NCI-H1105 (cell line): ENCODE results near the gene KRT78.

Experiments used
- DNase-seq: peaks from one replicate; lab custom pipeline; 2025; lab: John Stamatoyannopoulos, UW

KRT78 gene

GRCh38 chr12:52812073-52812400, 36.8 kb downstream of the KRT78 start:
- DNase-seq: no peak

- DNase-seq: no peak
These were observed 37.4 kb downstream of the KRT78 start for GRCh38 chr12:52811191-52812072.

GRCh38 chr12:52810554-52810953, 38.2 kb downstream of the KRT78 start:
- no peak for DNase-seq

DNA sequence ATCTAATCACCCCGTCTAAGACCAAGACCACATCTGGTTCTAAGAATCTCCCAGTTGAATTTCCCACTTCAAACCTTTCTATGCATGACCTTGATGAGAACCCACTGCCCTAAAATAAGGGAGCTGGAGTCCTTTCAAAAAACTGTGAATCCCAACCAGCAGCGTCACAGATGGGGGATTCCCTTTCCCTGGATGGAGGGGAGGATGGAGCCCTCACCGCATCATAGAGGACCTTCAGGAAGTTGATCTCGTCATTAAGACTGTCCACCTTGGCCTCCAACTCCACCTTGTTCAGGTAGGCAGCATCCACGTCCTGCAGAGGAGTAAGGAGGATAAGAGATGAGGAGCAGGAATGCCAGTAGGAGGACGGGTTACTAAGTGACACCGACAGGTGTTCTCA, 39.6 kb downstream of the KRT78 start:
- no peak for DNase-seq

- no peak for DNase-seq
These were observed 40.1 kb downstream of the KRT78 start for GRCh38 chr12:52808573-52809160.

GRCh38 chr12:52807544-52808470, 41.0 kb downstream of the KRT78 start:
- DNase-seq: no peak

DNA sequence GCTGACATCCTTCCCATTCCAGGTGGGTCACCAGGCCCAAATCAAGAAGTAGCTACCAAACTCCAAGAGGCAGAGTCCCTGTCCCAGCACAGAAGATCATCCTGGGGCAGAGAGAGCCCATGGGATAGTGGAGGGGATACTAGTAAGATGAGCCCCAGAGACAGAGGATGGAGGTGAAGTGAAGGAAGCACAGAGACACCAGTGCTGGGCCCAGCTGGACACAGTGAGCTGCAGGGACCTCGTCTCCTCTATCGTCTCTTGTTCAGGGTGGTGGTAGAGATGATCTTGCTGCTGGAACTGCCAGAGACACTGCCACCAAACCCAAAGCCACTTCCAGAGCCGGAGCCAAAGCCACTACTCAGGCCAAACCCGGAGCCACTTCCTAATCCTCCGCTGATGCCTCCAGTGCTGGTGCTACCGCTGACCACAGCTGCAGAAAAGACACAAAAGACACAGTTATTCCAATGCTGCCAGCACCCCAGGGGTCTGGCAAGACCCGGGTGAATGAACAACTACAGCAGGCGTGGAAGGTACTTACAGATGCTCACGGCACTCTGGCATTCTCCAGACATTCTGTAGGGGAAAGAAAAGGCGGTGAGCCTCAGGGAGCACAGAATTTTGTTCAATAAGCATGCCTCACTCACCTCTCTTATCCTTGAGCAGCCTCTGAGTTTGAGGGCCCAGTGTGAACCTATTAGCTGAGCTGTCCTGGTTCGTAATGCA, 41.8 kb downstream of the KRT78 start:
- no peak for DNase-seq

GRCh38 chr12:52806169-52806811, 42.5 kb downstream of the KRT78 start:
- DNase-seq: no peak

DNA sequence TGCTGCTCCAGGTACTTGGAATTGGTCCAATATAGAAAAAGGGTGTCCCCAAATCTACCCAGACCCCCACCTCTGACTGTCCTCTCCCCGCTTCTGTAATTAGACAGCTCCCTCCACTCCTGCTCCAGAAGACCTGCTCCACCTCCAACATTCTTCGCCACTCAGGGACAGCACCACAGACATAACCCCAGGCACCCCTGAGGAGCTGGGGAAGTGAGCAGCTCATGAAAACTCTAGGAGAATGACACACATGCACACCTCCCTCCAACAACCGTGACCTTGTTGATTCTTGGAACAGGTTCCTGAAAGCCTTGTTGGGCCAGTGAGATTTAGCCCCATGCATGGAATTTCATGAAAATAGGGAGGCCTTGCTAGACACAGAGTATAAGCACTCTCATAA, 43.1 kb downstream of the KRT78 start:
- no peak for DNase-seq

DNA sequence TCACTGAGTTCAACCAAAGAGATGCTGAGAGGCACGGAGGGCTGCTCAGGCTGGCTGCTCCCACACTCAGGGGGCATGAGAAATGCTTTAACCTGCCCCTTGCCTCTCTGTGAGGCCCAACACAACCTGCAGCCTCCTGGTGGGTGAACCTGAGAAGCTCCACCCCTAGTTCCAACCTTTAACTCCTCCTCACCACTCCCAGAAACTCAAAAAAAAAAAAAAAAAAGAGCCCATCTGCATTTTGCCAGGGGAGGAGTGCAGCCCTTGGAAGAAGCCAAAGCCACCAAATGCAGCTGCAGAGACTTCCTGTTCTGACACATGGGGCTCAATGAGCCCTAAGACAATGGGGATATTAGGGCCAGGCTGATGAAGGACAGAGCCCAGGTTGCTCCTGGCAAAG, 43.8 kb downstream of the KRT78 start:
- no peak for DNase-seq

GRCh38 chr12:52802442-52802841, 46.4 kb downstream of the KRT78 start:
- DNase-seq: no peak

DNA sequence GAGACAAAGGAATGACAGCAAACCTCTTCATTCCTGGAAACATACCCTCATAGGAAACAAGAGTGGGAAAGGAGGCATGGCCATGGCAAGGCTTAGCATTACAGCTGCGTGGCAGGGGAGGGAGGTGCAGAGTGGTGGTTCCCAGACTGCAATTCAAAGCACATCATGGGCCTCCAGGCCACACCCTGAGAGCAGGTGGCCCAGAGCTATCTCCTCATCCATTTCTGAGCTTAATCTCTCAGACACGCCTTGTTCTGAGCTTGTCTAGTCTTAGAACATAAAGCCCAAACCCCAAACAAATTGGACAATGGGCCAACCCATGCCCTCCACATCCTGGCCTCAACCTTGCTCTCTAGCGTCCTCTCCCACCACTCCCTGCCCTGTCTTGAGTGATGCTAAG, 47.0 kb downstream of the KRT78 start:
- no peak for DNase-seq

- DNase-seq: no peak
These were observed 48.4 kb downstream of the KRT78 start for GRCh38 chr12:52800259-52800917.

- no peak for DNase-seq
These were observed 49.1 kb downstream of the KRT78 start for GRCh38 chr12:52799505-52800211.

DNA sequence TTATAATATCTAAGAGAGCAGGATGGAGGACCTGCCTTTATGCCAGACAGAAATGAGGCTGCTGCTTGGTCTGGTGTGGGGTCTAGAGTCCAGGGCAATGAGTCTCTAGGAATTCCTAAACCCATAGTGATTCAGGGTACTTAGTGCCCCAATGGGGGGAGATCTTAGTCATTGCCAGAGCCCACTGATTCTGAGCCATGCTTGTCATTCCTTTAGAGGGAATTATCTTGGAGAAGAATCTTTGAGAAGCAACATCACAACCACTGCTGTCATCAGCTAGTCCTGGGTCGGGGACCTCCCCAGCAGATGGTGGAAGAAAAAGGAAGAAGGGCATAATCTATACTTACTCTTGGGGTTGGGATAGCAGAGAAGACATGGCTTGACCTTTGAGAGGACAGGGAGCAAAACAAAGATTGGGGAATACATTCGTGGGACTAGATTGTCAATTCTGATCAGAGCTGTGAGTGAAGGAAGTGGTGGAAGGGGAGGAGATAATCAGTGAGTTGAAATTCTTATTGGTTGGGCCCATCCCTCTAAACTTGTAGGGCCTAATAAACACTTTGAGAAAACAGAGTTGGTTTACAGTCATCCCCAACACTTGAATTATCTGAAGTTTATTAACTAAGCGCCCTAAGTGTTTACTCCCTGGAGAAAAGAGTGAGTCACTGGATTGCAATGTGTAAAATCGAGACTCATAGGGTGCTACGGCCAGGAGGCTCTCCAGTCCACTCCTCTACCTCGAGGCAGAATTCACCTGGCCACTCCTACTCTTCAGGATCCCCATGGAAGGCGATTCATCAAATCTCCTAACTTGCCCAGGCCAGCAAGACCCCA, 49.9 kb downstream of the KRT78 start:
- no peak for DNase-seq

GRCh38 chr12:52798003-52798670, 50.7 kb downstream of the KRT78 start:
- no peak for DNase-seq

DNA sequence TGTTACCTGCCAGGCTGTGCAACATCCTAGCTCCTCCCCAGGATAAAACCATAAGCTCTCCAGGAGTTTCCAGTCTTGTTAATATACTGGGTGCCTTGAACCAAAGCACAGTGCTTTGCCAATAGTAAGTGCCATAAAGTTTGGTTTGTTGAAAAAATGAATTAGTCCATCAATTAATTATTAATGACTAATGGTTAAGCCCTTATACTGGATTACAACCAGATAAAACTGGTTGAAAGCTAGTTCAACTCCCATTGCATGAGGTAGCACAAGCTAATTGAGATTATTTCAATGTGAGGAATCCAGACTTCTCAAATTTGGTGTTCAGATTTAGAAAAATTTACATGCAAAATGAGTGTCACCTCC, 51.3 kb downstream of the KRT78 start:
- no peak for DNase-seq

GRCh38 chr12:52796839-52797528, 51.8 kb downstream of the KRT78 start:
- no peak for DNase-seq
